ENCODE measurements around the gene TLR8. TPM values are rescaled to one million over a fixed set of nuclear protein-coding genes. Genes with fewer than 3 reads are reported as not detected.
A peak's percentile ranks its signal among the peaks of the same experiment; 100 is the strongest.
"Not testable (repeated sequence)": the region's sequence is repeated elsewhere in the genome, so short reads cannot be mapped to it uniquely, and the experiment has no call there.

The TLR8 gene
- polyA plus RNA-seq, 10 donors, result 0.27 to 0.78 (median 0.43) TPM

DNA sequence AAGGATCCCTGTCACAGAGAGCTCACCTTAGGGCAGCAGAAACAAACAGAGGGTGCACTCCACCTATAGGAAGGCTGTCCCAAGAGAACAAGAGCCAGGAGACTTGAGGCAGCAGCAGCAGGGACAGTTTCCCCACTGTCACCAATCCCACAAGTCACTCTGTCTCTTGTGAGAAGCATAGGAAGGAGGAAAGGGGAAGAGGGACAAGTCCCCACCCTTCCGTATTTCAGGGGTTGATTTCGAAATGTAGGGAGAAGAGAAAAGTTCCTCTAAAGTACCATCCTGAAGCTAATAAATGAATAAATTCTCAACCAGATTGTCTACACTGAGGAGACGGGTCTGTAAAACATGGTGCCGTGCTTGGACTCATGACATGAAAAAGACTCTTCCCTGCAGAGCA lies 9.5 kb upstream of the TLR8 start:
- no peak for DNase-seq

DNA sequence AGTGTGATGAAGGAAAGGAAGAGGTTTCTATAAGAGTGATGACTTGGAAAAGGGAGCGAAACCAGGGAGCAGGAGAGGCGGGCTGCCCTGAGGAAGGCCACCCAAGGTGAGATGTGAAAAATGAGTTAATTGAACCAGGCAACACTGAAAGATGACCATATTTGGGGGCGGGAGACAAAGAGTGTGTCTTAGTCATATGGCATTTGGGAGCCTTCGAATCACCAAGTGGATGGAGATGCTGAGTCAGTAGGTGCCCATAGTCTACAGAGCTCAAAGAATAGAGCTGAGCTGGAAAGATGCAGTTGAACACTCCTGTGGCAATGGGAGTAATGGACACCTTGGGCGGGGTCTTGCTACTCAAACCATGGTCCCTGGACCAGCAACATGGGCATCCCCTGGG lies 8.3 kb upstream of the TLR8 start:
- DNase-seq, result no peak

DNA sequence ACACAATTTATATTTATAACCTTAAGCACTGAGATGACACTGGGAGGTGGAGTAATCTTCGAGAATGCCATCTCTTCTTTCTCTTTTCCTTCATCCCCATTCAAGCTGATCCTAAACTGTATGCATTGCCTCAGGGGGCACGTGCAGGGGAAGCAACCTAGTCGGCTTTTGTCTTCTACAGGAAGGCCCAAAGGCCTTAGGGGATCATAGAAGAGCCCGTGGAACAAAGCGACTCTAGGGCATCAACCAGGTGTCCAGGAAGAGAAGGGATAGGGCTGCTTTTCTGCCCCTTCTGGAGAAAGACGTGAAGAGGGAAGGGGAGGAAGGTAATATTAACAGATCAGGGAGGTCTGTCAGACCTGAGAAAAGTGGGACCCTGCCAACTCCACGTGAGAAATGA lies 6.9 kb upstream of the TLR8 start:
- no peak for DNase-seq

DNA sequence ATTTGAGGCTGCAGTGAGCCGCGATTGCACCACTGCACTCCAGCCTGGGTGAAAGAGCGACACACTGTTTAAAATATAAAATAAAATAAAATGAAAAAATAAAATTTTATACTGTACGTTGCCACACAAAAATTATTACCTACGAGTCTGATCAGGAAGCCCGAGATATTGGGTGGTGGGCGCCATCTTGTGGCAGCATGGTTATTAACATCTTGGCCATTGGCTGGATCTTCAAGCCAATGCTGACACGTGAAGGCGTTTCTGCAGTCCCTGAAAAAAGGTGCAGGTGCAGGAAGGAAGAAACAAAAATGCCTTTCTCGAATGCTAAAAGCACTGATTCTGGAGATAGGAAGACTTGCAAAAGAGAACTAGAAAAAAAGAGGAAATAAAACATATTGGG lies 4.9 kb upstream of the TLR8 start:
- DNase-seq, result peak; percentile 18 to 54 (median 46)

DNA sequence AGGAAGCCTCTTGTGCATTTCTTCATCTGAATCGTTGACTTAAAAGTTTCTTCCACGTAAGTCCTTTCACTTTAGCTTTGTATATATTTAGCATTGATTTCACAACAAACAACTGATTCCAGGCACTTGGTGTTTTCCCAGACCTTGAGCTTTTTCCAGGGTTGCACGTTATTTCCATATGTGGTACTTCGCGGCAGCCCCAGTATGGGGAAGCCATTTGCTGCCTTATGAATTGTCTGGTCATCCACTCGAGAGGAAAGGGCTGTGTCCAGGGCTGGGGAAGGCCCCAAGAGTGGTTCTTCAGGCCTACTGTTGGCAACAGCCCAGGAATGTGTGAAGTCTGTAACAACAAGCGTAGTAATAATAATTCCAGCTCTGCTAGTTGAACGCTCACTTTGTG lies 2.8 kb upstream of the TLR8 start:
- peak in 2 of 3 donors; percentile 35 to 50 for DNase-seq

DNA sequence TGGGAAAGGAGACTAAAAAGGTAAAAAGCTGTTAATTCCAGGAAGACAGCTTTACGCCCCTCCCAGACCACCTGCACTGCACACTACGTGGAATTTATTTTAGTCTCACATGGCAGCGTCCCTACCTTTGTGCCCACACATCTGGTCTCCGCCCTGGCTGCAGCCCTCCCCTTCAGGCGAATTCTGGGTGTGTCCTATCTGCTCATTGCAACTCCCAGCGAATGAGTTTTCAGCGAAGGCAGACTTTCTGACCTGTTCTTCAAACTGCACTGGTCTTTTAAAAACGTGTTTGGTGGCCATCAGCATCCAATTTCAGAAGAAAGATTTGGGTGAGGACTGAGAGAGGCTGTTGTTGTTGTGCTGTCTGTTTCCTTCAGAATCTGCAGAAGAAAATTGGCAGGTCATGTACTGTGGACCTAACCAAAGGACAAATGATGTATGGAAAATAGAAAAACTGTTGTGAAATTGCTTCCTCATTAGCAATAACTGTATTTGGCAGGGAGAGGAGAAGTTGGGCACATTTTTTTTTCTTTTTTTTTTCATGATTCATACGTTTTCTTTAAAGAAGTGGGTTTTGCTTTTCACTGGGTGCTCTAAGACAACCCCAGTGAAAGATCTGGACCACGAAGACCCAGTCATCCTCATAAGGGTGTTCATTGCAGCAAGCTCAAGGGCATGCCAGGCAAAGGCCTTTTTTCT lies 4.2 kb downstream of the TLR8 start:
- DNase-seq, result no peak

DNA sequence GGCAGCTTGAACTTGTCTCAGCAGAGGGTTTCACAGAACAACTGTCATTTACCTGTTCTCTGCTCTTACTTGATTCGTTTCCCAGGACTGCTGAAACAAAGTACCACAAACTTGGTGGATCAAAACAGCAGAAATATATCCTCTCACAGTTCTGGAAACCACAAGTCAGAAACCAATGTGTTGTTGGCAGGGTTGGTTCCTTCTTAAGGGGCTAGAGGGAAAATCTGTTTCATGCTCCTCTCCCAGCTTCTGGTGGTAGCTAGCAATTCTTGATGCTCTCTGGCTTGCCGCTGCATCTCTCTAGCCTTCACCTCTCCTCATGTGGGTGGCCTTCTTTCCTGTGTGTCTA lies 4.7 kb downstream of the TLR8 start:
- DNase-seq, result no peak

DNA sequence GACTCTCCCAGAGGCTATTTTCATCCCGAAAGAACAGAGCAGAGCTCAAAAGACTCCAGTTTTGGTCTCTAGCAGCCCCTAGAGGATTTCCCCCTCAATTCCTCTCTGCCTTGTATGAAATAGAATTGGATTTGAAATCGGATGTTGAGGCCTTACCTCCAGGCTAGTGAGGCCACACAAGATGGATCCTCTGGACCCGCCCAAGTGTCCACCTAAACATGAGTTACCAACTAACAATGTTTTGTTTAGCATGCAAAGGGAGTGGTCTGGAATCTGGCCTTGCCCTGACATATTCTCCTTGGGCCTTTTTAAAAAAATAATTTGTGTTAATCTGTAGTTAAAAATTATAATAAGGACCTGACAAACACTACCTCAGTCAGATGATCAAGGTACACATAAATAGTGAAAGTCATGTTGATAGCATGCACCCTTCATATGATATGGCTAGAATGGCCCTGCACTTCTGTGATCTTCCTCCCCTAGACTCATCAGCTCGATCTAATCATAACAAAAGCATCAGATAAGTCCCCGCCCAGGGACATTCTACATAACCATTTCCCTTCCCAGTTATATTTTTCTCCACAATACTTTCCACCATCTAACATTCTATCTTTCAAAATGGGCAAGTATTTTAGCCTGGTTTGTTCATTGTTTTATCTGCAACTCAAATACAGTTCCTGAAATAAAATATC lies 6.5 kb downstream of the TLR8 start:
- DNase-seq, result no peak

DNA sequence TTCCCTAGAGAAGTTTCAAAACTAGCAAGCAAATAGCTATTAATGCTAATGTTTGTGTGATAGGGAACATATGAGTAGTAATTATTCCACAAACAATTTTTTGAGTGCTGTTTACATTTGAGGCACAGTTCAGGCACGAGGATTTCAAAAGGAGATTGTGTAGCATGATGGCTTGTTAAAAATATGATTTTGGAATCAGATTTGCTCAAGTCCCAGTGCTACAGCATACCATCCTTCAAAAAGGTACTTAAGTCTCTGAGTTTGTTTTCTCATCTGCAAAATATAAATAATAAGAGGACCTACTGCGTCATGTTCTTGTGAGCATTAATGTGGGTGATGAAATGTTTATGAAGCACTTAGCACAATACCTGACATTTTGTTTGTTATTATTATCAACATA lies 11.3 kb downstream of the TLR8 start:
- no peak for DNase-seq

DNA sequence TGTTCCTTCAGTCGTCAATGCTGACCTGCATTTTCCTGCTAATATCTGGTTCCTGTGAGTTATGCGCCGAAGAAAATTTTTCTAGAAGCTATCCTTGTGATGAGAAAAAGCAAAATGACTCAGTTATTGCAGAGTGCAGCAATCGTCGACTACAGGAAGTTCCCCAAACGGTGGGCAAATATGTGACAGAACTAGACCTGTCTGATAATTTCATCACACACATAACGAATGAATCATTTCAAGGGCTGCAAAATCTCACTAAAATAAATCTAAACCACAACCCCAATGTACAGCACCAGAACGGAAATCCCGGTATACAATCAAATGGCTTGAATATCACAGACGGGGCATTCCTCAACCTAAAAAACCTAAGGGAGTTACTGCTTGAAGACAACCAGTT lies 12.6 kb downstream of the TLR8 start:
- DNase-seq, result no peak

DNA sequence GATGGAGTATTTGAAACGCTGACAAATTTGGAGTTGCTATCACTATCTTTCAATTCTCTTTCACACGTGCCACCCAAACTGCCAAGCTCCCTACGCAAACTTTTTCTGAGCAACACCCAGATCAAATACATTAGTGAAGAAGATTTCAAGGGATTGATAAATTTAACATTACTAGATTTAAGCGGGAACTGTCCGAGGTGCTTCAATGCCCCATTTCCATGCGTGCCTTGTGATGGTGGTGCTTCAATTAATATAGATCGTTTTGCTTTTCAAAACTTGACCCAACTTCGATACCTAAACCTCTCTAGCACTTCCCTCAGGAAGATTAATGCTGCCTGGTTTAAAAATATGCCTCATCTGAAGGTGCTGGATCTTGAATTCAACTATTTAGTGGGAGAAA lies 13.2 kb downstream of the TLR8 start:
- no peak for DNase-seq

DNA sequence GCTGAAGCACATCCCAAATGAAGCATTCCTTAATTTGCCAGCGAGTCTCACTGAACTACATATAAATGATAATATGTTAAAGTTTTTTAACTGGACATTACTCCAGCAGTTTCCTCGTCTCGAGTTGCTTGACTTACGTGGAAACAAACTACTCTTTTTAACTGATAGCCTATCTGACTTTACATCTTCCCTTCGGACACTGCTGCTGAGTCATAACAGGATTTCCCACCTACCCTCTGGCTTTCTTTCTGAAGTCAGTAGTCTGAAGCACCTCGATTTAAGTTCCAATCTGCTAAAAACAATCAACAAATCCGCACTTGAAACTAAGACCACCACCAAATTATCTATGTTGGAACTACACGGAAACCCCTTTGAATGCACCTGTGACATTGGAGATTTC lies 14.6 kb downstream of the TLR8 start:
- DNase-seq, result no peak

DNA sequence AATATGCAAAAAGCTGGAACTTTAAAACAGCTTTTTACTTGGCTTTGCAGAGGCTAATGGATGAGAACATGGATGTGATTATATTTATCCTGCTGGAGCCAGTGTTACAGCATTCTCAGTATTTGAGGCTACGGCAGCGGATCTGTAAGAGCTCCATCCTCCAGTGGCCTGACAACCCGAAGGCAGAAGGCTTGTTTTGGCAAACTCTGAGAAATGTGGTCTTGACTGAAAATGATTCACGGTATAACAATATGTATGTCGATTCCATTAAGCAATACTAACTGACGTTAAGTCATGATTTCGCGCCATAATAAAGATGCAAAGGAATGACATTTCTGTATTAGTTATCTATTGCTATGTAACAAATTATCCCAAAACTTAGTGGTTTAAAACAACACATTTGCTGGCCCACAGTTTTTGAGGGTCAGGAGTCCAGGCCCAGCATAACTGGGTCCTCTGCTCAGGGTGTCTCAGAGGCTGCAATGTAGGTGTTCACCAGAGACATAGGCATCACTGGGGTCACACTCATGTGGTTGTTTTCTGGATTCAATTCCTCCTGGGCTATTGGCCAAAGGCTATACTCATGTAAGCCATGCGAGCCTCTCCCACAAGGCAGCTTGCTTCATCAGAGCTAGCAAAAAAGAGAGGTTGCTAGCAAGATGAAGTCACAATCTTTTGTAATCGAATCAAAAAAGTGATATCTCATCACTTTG lies 15.6 kb downstream of the TLR8 start:
- no peak for DNase-seq

DNA sequence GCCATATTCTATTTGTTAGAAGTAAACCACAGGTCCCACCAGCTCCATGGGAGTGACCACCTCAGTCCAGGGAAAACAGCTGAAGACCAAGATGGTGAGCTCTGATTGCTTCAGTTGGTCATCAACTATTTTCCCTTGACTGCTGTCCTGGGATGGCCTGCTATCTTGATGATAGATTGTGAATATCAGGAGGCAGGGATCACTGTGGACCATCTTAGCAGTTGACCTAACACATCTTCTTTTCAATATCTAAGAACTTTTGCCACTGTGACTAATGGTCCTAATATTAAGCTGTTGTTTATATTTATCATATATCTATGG lies 16.1 kb downstream of the TLR8 start:
- DNase-seq, result no peak

DNA sequence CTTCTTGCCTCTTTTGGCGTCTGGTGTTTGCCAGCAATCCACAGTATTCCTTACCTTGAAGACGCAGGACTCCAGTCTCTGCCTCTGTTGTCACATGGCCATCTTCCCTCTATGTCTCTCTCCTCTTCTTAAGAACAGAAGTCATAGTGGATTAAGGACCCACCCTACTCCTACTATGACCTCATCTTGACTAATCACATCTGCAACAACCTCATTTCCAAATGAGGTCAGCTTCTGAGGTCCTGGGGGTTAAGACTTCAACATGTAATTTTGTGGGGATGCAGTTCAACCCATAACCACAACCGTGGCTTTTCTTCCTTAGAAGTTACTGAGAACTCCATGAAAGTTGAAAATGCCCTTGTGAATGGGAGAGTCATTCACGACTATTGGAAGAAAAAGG lies 23.3 kb downstream of the TLR8 start:
- DNase-seq, result no peak

DNA sequence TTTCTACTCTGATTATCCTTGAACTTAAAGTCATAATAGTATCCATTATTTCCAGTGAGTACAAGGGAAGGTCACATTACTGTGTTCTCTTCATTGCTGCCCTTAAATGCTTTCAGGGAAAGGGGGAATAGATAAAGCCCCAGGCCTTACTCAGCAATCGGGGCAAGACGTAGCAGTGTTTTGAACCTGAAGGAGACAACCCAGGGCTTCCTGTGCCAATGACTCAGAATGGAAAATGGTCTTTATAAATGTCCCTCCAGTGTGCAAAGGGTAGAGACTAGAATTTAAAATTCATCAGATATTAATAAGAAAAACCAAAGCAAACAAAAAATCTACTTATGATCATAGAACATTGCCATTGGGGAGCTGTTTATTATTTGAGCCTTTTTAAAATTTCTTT lies 23.7 kb downstream of the TLR8 start:
- DNase-seq, result no peak

DNA sequence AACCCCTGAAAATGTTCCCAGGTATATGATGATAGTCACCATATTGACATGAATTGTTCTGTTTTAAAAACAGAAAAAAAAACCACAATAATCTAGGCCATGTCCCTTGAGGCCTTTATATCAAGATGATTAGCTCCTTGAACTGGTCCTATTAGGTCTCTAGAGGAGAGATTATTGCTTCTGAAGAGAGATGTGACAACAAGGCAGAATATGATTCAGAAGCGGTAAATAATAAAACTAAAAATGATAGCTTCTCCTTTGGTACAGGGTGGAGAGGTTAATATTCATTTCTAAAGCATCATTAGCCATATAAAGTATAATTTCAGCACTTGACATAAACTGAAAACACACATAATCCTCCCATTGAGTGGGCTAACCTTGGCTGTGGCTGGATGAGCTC lies 25.8 kb downstream of the TLR8 start:
- DNase-seq, result no peak

DNA sequence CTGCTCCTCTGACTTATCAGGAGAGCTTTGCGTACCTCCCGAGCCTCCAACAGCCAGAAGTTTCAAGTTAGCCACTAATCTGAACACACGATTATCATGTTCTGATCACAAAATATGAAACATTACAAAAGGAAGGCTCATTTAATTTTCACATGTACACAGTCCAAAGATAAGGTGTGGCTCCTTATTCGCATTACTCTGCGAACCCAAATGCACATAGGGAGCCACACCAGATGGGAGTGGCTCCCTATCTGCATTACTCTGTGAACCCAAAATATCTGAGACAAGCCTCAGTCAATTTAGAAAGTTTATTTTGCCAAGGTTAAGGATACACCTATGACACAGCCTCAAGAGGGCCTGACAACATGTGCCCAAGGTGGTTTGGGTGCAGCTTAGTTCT lies 28.4 kb downstream of the TLR8 start:
- no peak for DNase-seq

DNA sequence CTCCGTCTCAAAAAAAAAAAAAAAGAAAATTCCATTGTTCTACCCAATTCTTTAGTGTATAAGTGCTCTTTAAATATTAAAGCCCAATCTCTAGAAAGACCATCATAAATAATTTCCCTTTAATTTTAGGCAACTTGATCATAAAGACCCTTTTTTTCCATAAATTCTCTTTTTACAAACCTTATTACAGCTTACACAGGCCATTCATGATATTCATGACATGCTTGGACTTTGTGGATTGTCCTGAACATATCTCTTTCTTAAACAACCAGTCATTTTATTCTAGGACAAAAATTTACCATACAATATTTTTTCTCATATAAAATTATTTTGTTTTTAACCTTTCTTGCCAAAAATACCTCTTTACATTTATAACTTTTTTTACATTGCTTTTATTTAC lies 30.5 kb downstream of the TLR8 start:
- DNase-seq, result no peak

DNA sequence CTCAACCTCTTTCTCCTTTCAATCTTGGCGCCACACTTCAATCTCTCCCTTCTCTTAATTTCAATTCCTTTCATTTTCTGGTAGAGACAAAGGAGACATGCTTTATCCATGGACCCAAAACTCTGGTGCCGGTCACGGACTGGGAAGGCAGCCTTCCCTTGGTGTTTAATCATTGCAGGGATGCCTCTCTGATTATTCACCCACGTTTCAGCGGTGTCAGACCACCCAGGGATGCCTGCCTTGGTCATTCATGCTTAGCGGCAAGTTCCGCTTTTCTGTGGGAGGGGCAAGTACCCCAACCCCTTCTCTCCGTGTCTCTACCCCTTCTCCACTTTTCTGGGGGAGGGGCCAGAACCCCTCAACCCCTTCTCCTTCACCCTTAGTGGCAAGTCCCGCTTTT lies 34.1 kb downstream of the TLR8 start:
- DNase-seq, result not testable (repeated sequence)

DNA sequence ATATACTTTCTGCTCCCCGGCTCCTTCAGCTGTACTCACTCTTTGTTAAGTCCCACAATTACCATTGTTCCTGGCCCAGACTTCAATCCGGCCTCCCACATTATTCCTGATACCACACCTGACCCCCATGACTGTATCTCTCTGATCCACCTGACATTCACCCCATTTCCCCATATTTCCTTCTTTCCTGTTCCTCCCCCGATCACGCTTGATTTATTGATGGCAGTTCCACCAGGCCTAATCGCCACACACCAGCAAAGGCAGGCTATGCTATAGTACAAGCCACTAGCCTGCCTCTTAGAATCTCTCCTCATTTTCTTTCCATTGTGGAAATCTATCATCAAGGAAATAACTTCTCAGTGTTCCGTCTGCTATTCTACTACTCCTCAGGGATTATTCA lies 37.2 kb downstream of the TLR8 start:
- not testable (repeated sequence) for DNase-seq

DNA sequence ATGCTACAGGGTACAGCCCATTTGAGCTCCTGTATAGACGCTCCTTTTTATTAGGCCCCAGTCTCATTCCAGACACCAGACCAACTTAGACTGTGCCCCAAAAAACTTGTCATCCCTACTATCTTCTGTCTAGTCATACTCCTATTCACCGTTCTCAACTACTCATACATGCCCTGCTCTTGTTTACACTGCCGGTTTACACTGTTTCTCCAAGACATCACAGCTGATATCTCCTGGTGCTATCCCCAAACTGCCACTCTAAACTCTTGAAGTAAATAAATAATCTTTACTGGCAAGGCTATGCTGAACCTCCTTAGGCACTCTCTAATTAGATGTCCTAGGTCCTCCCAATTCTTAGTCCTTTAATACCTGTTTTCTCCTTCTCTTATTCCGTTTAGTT lies 38.0 kb downstream of the TLR8 start:
- not testable (repeated sequence) for DNase-seq

DNA sequence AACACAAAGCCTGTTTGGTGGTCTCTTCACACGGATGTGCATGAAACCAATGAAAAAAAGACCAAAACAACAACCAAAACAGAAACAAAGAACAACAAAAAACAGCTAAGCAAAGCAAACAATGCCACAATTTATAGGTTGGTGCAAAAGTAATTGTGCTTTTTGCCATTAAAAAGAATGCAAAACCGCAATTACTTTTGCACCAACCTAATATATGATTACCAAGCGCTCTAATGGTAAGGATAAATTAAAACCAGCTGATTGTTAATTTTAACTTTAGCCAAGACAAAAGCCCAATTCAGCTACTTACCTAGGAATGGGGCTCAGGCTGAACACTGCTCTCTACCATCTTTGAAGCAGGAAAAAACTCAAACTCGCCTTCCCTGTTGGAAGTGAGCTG lies 39.1 kb downstream of the TLR8 start:
- no peak for DNase-seq

DNA sequence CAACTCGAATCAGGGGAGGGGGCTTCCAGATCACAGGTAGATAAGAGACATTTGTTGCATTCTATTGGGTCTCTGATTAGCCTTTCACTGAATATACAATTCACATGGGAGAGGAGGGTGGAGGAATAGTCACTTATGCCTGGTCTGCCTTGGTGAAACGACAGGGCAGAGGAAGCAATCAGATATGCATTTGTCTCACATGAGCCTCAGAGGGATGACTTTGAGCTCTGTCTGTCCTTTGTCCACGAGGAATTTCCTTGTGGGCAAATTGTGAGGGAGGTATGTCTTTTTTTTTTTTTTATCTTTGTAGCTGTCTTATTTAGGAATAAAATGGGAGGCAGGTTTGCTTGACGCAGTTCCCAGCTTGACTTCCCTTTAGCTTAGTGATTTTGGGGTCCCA lies 40.0 kb downstream of the TLR8 start:
- DNase-seq, result no peak
